ENCODE measurements around the gene WASHC4. TPM values are rescaled to one million over a fixed set of nuclear protein-coding genes. Genes with fewer than 3 reads are reported as not detected.

The WASHC4 gene
- total RNA-seq, 2 donors from 2014 or later: 41.2 to 63.6 TPM

GRCh38 chr12:105166736-105167135 is 59.2 kb downstream of the WASHC4 start:
- intact Hi-C loops (cut with DNase I): no loop called here

GRCh38 chr12:105167346-105167745 is 59.8 kb downstream of the WASHC4 start:
- H3K9me3 ChIP-seq: no peaks in the 10 kb centered on the region
- peaks cover 0 to 23% of the 10 kb centered on the region in 2 donors for H3K36me3 ChIP-seq (replicated peaks in 1 of 2; ENCODE audit: insufficient read depth in 1 of 2, low read depth in 2 of 2)
- no peak overlapping the region for H3K27ac ChIP-seq
- TF ChIP-seq POLR2A (IDR thresholded peaks at IDR 0.05) (no peak), CTCF (IDR thresholded peaks at IDR 0.05) (no peak)
- H3K4me3 ChIP-seq: no peak overlapping the region
- H3K4me1 ChIP-seq: no peaks in the 10 kb centered on the region
- intact Hi-C loops (cut with DNase I): no loop called here
- no peaks in the 10 kb centered on the region for H3K27me3 ChIP-seq
- no peak for DNase-seq
- no peak for ATAC-seq

More at GRCh38 chr12:105166736-105167135, 59.2 kb downstream of the WASHC4 start:
- ATAC-seq (no peak), DNase-seq (no peak)
- Histone ChIP-seq H3K9me3 (no peaks in the 10 kb centered on the region), H3K27ac (no peak overlapping the region), H3K27me3 (no peaks in the 10 kb centered on the region), H3K4me3 (no peak overlapping the region), H3K36me3 (replicated peaks in 1 of 2; ENCODE audit: insufficient read depth in 1 of 2, low read depth in 2 of 2) (peaks cover 0 to 25% of the 10 kb centered on the region in 2 donors), H3K4me1 (no peaks in the 10 kb centered on the region)
- 86 to 88% methylated on average over 1 of the region's 1 CpG for WGBS, 2 donors
- no peak for TF ChIP-seq CTCF (IDR thresholded peaks at IDR 0.05)
- TF ChIP-seq POLR2A (IDR thresholded peaks at IDR 0.05): no peak

GRCh38 chr12:105168006-105168405 is 60.5 kb downstream of the WASHC4 start:
- H3K36me3 ChIP-seq (replicated peaks in 1 of 2; ENCODE audit: insufficient read depth in 1 of 2, low read depth in 2 of 2): peaks cover 0 to 22% of the 10 kb centered on the region in 2 donors
- no peak overlapping the region for H3K27ac ChIP-seq
- H3K9me3 ChIP-seq: no peaks in the 10 kb centered on the region
- no peak for ATAC-seq
- no peak overlapping the region for H3K4me3 ChIP-seq
- DNase-seq: no peak
- no peak for TF ChIP-seq POLR2A (IDR thresholded peaks at IDR 0.05)
- TF ChIP-seq CTCF (IDR thresholded peaks at IDR 0.05): no peak
- intact Hi-C loops (cut with DNase I): no loop called here
- H3K27me3 ChIP-seq: no peaks in the 10 kb centered on the region
- H3K4me1 ChIP-seq: no peaks in the 10 kb centered on the region

GRCh38 chr12:105170139-105170538 is 62.6 kb downstream of the WASHC4 start:
- Histone ChIP-seq H3K4me3 (no peak overlapping the region), H3K27ac (no peak overlapping the region), H3K36me3 (replicated peaks in 1 of 2; ENCODE audit: insufficient read depth in 1 of 2, low read depth in 2 of 2) (peaks cover 4 to 15% of the 10 kb centered on the region in 2 donors), H3K9me3 (no peaks in the 10 kb centered on the region), H3K4me1 (no peaks in the 10 kb centered on the region), H3K27me3 (no peaks in the 10 kb centered on the region)
- ATAC-seq: no peak
- WGBS, 2 donors: 87 to 92% methylated on average over 3 of the region's 3 CpGs
- TF ChIP-seq CTCF (IDR thresholded peaks at IDR 0.05): no peak
- no peak for TF ChIP-seq POLR2A (IDR thresholded peaks at IDR 0.05)
- no peak for DNase-seq
- intact Hi-C loops (cut with DNase I): no loop called here

GRCh38 chr12:105171691-105172436 is 64.3 kb downstream of the WASHC4 start:
- DNase-seq (no peak), ATAC-seq (no peak)
- TF ChIP-seq CTCF (IDR thresholded peaks at IDR 0.05) (no peak), POLR2A (IDR thresholded peaks at IDR 0.05) (no peak)
- Histone ChIP-seq H3K4me1 (no peaks in the 10 kb centered on the region), H3K27ac (no peak overlapping the region), H3K27me3 (no peaks in the 10 kb centered on the region), H3K9me3 (no peaks in the 10 kb centered on the region), H3K4me3 (no peak overlapping the region), H3K36me3 (replicated peaks in 1 of 2; ENCODE audit: insufficient read depth in 1 of 2, low read depth in 2 of 2) (peaks cover 4% of the 10 kb centered on the region in 2 donors)
- 65 to 66% methylated on average over 6 of the region's 6 CpGs for WGBS, 2 donors
- intact Hi-C loops (cut with DNase I): no loop called here

Data from body of pancreas (tissue), 4 donors.